Measurements from ENCODE around the gene LYSMD3. TPM values are rescaled to one million over a fixed set of nuclear protein-coding genes. Genes with fewer than 3 reads are reported as not detected.

LYSMD3 gene
- total and polyA plus RNA-seq, 9 of the 15 experiments (the other 6 are each of a cell fraction or from before 2014, with no cell fraction given): 9.5 to 42.3 (median 20.7) TPM

DNA sequence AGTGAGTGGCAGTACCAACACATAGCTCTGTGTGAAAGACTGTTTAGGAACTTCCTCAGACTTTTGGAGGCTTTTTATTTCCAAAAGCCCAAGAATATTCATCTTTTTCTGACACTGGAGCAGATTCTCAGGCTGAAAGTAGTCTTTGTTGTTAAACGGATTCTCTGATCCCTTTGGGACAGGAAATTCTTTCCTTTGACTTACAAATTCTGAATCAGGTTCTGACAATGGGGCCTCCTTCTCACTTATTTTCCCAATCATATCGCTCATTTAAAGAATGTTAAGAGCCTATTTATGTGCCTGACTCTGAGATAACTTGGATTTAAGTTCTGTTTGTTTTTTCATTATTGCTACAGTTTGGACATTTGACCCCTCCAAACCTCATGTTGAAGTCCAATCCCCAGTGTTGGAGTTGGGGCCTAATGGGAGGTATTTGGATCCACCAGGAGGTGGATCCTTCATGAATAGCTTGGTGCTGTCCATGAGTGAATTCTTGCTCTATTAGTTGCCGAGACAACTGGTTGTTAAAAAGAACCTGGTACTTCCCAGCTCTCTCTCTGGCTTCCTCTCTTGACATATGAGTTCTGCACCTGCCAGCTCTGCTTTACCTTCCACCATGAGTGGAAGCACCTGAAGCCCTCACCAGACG, 25.1 kb upstream of the LYSMD3 start (continued):
- TF ChIP-seq, protein P1, sequence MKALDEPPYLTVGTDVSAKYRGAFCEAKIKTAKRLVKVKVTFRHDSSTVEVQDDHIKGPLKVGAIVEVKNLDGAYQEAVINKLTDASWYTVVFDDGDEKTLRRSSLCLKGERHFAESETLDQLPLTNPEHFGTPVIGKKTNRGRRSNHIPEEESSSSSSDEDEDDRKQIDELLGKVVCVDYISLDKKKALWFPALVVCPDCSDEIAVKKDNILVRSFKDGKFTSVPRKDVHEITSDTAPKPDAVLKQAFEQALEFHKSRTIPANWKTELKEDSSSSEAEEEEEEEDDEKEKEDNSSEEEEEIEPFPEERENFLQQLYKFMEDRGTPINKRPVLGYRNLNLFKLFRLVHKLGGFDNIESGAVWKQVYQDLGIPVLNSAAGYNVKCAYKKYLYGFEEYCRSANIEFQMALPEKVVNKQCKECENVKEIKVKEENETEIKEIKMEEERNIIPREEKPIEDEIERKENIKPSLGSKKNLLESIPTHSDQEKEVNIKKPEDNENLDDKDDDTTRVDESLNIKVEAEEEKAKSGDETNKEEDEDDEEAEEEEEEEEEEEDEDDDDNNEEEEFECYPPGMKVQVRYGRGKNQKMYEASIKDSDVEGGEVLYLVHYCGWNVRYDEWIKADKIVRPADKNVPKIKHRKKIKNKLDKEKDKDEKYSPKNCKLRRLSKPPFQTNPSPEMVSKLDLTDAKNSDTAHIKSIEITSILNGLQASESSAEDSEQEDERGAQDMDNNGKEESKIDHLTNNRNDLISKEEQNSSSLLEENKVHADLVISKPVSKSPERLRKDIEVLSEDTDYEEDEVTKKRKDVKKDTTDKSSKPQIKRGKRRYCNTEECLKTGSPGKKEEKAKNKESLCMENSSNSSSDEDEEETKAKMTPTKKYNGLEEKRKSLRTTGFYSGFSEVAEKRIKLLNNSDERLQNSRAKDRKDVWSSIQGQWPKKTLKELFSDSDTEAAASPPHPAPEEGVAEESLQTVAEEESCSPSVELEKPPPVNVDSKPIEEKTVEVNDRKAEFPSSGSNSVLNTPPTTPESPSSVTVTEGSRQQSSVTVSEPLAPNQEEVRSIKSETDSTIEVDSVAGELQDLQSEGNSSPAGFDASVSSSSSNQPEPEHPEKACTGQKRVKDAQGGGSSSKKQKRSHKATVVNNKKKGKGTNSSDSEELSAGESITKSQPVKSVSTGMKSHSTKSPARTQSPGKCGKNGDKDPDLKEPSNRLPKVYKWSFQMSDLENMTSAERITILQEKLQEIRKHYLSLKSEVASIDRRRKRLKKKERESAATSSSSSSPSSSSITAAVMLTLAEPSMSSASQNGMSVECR (CRISPR knock-in tag; IDR thresholded peaks at IDR 0.05): no peak
- TF ChIP-seq ZNF174 (CRISPR knock-in tag; IDR thresholded peaks at IDR 0.05): no peak
- TF ChIP-seq, protein P2, sequence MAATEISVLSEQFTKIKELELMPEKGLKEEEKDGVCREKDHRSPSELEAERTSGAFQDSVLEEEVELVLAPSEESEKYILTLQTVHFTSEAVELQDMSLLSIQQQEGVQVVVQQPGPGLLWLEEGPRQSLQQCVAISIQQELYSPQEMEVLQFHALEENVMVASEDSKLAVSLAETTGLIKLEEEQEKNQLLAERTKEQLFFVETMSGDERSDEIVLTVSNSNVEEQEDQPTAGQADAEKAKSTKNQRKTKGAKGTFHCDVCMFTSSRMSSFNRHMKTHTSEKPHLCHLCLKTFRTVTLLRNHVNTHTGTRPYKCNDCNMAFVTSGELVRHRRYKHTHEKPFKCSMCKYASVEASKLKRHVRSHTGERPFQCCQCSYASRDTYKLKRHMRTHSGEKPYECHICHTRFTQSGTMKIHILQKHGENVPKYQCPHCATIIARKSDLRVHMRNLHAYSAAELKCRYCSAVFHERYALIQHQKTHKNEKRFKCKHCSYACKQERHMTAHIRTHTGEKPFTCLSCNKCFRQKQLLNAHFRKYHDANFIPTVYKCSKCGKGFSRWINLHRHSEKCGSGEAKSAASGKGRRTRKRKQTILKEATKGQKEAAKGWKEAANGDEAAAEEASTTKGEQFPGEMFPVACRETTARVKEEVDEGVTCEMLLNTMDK (IDR thresholded peaks at IDR 0.05; ENCODE audit: borderline replicate concordance, insufficient read depth, low read depth, low read length, poor library complexity, severe bottlenecking): no peak

All from K562 (cell line).